ENCODE measurements around the gene C6orf132. TPM values are rescaled to one million over a fixed set of nuclear protein-coding genes. Genes with fewer than 3 reads are reported as not detected.

Gene C6orf132
- total and polyA plus RNA-seq, 2 of the 8 experiments (the other 6 are each of a cell fraction or from before 2014, with no cell fraction given) = 31.5 to 64.0 TPM

DNA sequence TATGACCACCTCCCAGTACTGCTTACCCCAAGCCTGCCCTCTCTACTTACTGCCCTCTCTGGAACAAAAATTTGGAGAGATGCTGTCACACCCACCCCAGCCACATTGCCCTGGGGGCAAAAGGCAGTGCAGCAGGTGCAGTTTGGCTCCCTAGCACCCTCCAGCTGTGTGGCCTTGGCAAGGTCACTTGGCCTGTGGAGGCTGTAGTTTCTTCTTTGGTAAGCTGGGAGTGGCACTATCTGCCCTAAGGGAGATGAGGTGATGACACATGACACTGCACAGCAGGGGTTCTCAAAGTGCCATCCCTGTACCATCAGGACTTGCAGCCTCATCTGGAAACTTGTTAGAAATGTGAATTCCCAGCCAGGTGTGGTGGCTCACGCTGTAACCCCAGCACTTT, 47.3 kb downstream of the C6orf132 start:
- no peak overlapping the region for H3K4me2 ChIP-seq (ENCODE audit: insufficient read depth in 1 of 2, low read depth in 2 of 2, low read length in 2 of 2)
- H3K9ac ChIP-seq (replicated peaks in 1 of 4; ENCODE audit: extremely low read depth in 1 of 4, low read depth in 3 of 4, low read length in 3 of 4) = no peak overlapping the region
- H2AK5ac ChIP-seq (ENCODE audit: low read depth, low read length) = no peak overlapping the region
- no peaks in the 10 kb centered on the region for H3K23me2 ChIP-seq (ENCODE audit: low read depth, low read length)
- H2BK120ac ChIP-seq (replicated peaks; ENCODE audit: low read depth, low read length) = no peak overlapping the region
- no peak overlapping the region for H3K4me3 ChIP-seq (ENCODE audit: extremely low read depth in 1 of 4, insufficient read depth in 2 of 4, low read depth in 3 of 4, low read length in 4 of 4)
- H2AFZ ChIP-seq (ENCODE audit: low read length) = no peak overlapping the region
- H3K79me2 ChIP-seq (ENCODE audit: control insufficient read depth in 1 of 2, insufficient read depth in 2 of 2, low read length in 2 of 2) = no peaks in the 10 kb centered on the region
- 0 out of 2 replicates have a peak overlapping the region, but pooled peaks have one; percentile 48 for H2BK20ac ChIP-seq (ENCODE audit: low read length)
- peaks cover 0 to 41% (median 37%) of the 10 kb centered on the region in 4 experiments; a peak in 6 of 7 replicates for H3K27me3 ChIP-seq (replicated peaks in 1 of 4; ENCODE audit: control insufficient read depth in 3 of 4, extremely low read depth in 1 of 4, insufficient read depth in 3 of 4, low read length in 3 of 4)
- H3K23ac ChIP-seq (ENCODE audit: insufficient read length) = no peak overlapping the region
- ChIA-PET CTCF (ENCODE audit: partially characterized antibody) (interaction anchor here (1.0 to 21.6 kb wide), 17 partner anchors 11 to 372 kb away, joined by 3 to 313 read pairs (median 7); partner anchors contain the start of gene GUCA1B), POLR2A (ENCODE audit: partially characterized antibody) (interaction anchor here (0.8 to 4.1 kb wide), 4 partner anchors 8 to 199 kb away, joined by 3 to 26 read pairs (median 11); a partner anchor contains a TSS)
- DNase-seq (ENCODE audit: low read depth in 1 of 2, low spot score in 2 of 2) = no peak
- no peak overlapping the region for H4K91ac ChIP-seq (replicated peaks; ENCODE audit: insufficient read length, low read length)
- no peak overlapping the region for H3K14ac ChIP-seq (ENCODE audit: insufficient read length)
- 75% methylated on average over 1 of the region's 1 CpG; no CpG with 5 or more reads in 1 of the 2 experiments for WGBS, 2 experiments (ENCODE audit: extremely low coverage in 1 of 2, insufficient coverage in 1 of 2, insufficient read length in 1 of 2, insufficient replicate concordance in 2 of 2, low coverage in 1 of 2, low lambda C conversion rate in 2 of 2, missing lambda C conversion rate in 1 of 2)
- H2BK5ac ChIP-seq (ENCODE audit: low read depth, low read length) = no peak overlapping the region
- H3K56ac ChIP-seq (replicated peaks; ENCODE audit: insufficient read length, low read depth, low read length) = no peak overlapping the region
- FAIRE-seq = no peak
- no peak overlapping the region for H4K5ac ChIP-seq (ENCODE audit: insufficient read length, low read depth, low read length)
- H4K8ac ChIP-seq (ENCODE audit: extremely low read depth, insufficient read depth, low read length) = no peak overlapping the region
- no peak overlapping the region for H3K27ac ChIP-seq (ENCODE audit: low read depth, low read length)
- H2BK15ac ChIP-seq (ENCODE audit: low read length) = 0 out of 2 replicates have a peak overlapping the region, but pooled peaks have one; percentile 16
- 0 out of 2 replicates have a peak overlapping the region, but pooled peaks have one; percentile 9 for H2BK12ac ChIP-seq (ENCODE audit: low read depth, low read length)
- peaks cover 2 to 5% of the 10 kb centered on the region in 2 experiments for H4K20me1 ChIP-seq (replicated peaks in 1 of 2; ENCODE audit: control insufficient read depth in 1 of 2, insufficient read depth in 2 of 2, low read length in 2 of 2)
- H3K36me3 ChIP-seq (ENCODE audit: control insufficient read depth in 2 of 4, insufficient read depth in 4 of 4, low read length in 3 of 4) = no peaks in the 10 kb centered on the region
- no peak overlapping the region for H3K18ac ChIP-seq (ENCODE audit: extremely low read depth, low read length)
- TF ChIP-seq SP2 (IDR thresholded peaks at IDR 0.05; ENCODE audit: low read length) (no peak), KDM4A (IDR thresholded peaks at IDR 0.05; ENCODE audit: low read depth, low read length, severe bottlenecking) (no peak), TCF12 (IDR thresholded peaks at IDR 0.05; ENCODE audit: low read depth, low read length) (no peak), ASH2L (IDR thresholded peaks at IDR 0.05; ENCODE audit: low read length) (no peak), TBP (IDR thresholded peaks at IDR 0.05; ENCODE audit: low read depth, low read length) (no peak), JUND (IDR thresholded peaks at IDR 0.05; ENCODE audit: low read length) (no peak), RXRA (IDR thresholded peaks at IDR 0.05; ENCODE audit: insufficient read depth, low read depth, low read length) (no peak)
- H3K4me1 ChIP-seq (replicated peaks in 1 of 4; ENCODE audit: control insufficient read depth in 3 of 4, insufficient read depth in 4 of 4, low read length in 3 of 4) = peaks cover 0 to 7% (median 5%) of the 10 kb centered on the region in 4 experiments; a peak in 4 of 7 replicates
- H3K4ac ChIP-seq (replicated peaks; ENCODE audit: insufficient read length, low read depth, low read length) = no peak overlapping the region
- H3K9me3 ChIP-seq (ENCODE audit: insufficient read depth in 2 of 2, low read depth in 1 of 2, low read length in 1 of 2) = no peaks in the 10 kb centered on the region
- no peaks in the 10 kb centered on the region; the same call in 1 of the 2 replicates for H3K79me1 ChIP-seq (ENCODE audit: low read depth, low read length)

All from H1 (cell line).